ENCODE results near the gene NHLRC4.

- TF ChIP-seq, protein P1, sequence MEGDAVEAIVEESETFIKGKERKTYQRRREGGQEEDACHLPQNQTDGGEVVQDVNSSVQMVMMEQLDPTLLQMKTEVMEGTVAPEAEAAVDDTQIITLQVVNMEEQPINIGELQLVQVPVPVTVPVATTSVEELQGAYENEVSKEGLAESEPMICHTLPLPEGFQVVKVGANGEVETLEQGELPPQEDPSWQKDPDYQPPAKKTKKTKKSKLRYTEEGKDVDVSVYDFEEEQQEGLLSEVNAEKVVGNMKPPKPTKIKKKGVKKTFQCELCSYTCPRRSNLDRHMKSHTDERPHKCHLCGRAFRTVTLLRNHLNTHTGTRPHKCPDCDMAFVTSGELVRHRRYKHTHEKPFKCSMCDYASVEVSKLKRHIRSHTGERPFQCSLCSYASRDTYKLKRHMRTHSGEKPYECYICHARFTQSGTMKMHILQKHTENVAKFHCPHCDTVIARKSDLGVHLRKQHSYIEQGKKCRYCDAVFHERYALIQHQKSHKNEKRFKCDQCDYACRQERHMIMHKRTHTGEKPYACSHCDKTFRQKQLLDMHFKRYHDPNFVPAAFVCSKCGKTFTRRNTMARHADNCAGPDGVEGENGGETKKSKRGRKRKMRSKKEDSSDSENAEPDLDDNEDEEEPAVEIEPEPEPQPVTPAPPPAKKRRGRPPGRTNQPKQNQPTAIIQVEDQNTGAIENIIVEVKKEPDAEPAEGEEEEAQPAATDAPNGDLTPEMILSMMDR (IDR thresholded peaks at IDR 0.05) = no peak
- no peak for TF ChIP-seq POLR2A (IDR thresholded peaks at IDR 0.05)
These were observed 15.6 kb upstream of the NHLRC4 start for GRCh38 chr16:551210-551609.
